GM23338 (cell line): ENCODE measurements around the gene SMPDL3A. TPM values are rescaled to one million over a fixed set of nuclear protein-coding genes. Genes with fewer than 3 reads are reported as not detected.

Source experiments
- ATAC-seq: fragments of 200-7000 bp; cut with Tn5 transposase; 3 replicates; pipeline ENCODE4 v1.9.1; 2020
- DNase-seq: peaks from one replicate; pipeline ENCODE4 v3.0.0-alpha.2; 2015; ENCODE audit warnings: low spot score
- H2AFZ ChIP-seq: fragments of 200-600 bp; sonication (generic); 2 replicates; pipeline ENCODE4 v1.8.0; 2016; ENCODE audit warnings: antibody characterized with exemption, mild to moderate bottlenecking, moderate library complexity
- H3F3A ChIP-seq: fragments of 200-600 bp; sonication (generic); replicated peaks from 2 replicates; pipeline ENCODE4 v1.8.0; 2017; ENCODE audit warnings: antibody characterized with exemption, mixed run types, low read depth
- H3K27ac ChIP-seq: fragments of 200-600 bp; sonication (generic); 2 replicates; pipeline ENCODE4 v1.6.1; 2016; ENCODE audit warnings: low read depth
- H3K27me3 ChIP-seq: fragments of 200-600 bp; sonication (generic); 2 replicates; pipeline ENCODE4 v1.8.0; 2016; ENCODE audit warnings: mild to moderate bottlenecking, mixed run types, moderate library complexity; ENCODE audit not compliant: insufficient read depth
- H3K36me3 ChIP-seq: fragments of 200-600 bp; sonication (generic); 2 replicates; pipeline ENCODE4 v1.8.0; 2016; ENCODE audit warnings: mild to moderate bottlenecking; ENCODE audit not compliant: insufficient read depth
- H3K4me1 ChIP-seq: fragments of 200-600 bp; sonication (generic); 2 replicates; pipeline ENCODE4 v1.8.0; 2016; ENCODE audit warnings: mild to moderate bottlenecking, moderate library complexity; ENCODE audit not compliant: insufficient read depth
- H3K4me2 ChIP-seq: fragments of 200-600 bp; sonication (generic); 2 replicates; pipeline ENCODE4 v1.7.1; 2017; ENCODE audit warnings: mixed run types
- H3K4me3 ChIP-seq: fragments of 200-600 bp; sonication (generic); 2 replicates; pipeline ENCODE4 v1.6.1; 2016; ENCODE audit warnings: mixed run types
- H3K79me2 ChIP-seq: fragments of 200-600 bp; sonication (generic); replicated peaks from 2 replicates; pipeline ENCODE4 v1.8.0; 2017; ENCODE audit warnings: mild to moderate bottlenecking; ENCODE audit not compliant: insufficient read depth
- H3K9me2 ChIP-seq: fragments of 200-600 bp; sonication (generic); 2 replicates; pipeline ENCODE4 v1.8.0; 2017; ENCODE audit not compliant: insufficient read depth
- H4K20me1 ChIP-seq: fragments of 200-600 bp; sonication (generic); replicated peaks from 2 replicates; pipeline ENCODE4 v1.8.0; 2017; ENCODE audit warnings: mild to moderate bottlenecking; ENCODE audit not compliant: insufficient read depth
- H3K27ac Mint-ChIP-seq: 2 replicates; pipeline ENCODE4 v1.8.0; 2020; ENCODE audit warnings: inconsistent platforms, mild to moderate bottlenecking, moderate library complexity, mixed read lengths
- H3K27me3 Mint-ChIP-seq: 3 replicates; pipeline ENCODE4 v1.8.0; 2022; ENCODE audit warnings: low read depth, mild to moderate bottlenecking, moderate library complexity, mixed read lengths, inconsistent platforms; ENCODE audit not compliant: insufficient read depth, poor library complexity
- H3K36me3 Mint-ChIP-seq: 3 replicates; pipeline ENCODE4 v1.8.0; 2021; ENCODE audit warnings: low read depth, mild to moderate bottlenecking, inconsistent platforms, moderate library complexity, mixed read lengths
- H3K4me1 Mint-ChIP-seq: 3 replicates; pipeline ENCODE4 v1.8.0; 2020; ENCODE audit warnings: mild to moderate bottlenecking, inconsistent platforms, mixed read lengths
- H3K4me3 Mint-ChIP-seq: 3 replicates; pipeline ENCODE4 v1.8.0; 2021; ENCODE audit warnings: moderate library complexity, mild to moderate bottlenecking, inconsistent platforms, mixed read lengths
- H3K9me3 Mint-ChIP-seq: 3 replicates; pipeline ENCODE4 v1.8.0; 2020; ENCODE audit warnings: moderate library complexity, mild to moderate bottlenecking, inconsistent platforms, mixed read lengths
- CREB1 ChIP-seq: fragments of 250-450 bp; sonication (Bioruptor Pico); IDR thresholded peaks from 2 replicates; pipeline ENCODE4 v1.5.0; 2020; ENCODE audit warnings: low read depth, mild to moderate bottlenecking, moderate library complexity
- CTCF ChIP-seq, 2 experiments: fragments of 200-600 bp in 1 of 2; sonication (generic) in 1 of 2; conservative IDR thresholded peaks; 2 replicates each; pipeline versions ENCODE4 v1.5.1 to v1.6.1; 2016 to 2017; ENCODE audit warnings: antibody characterized with exemption in 2 of 2, low read depth in 2 of 2, mild to moderate bottlenecking in 2 of 2, moderate library complexity in 1 of 2
- ETS1 ChIP-seq: IDR thresholded peaks from 2 replicates; pipeline ENCODE4 v1.6.1; 2016; ENCODE audit warnings: antibody characterized with exemption
- EZH2 ChIP-seq: fragments of 200-600 bp; sonication (generic); IDR thresholded peaks from one replicate; pipeline ENCODE4 v1.8.0; 2017; ENCODE audit warnings: antibody characterized with exemption, mild to moderate bottlenecking, low read depth; ENCODE audit not compliant: unreplicated experiment
- NANOG ChIP-seq: IDR thresholded peaks from 2 replicates; pipeline ENCODE4 v1.6.1; 2016; ENCODE audit warnings: antibody characterized with exemption, borderline replicate concordance
- POLR2AphosphoS5 ChIP-seq: IDR thresholded peaks from 2 replicates; pipeline ENCODE4 v1.6.1; 2016; ENCODE audit warnings: antibody characterized with exemption, low read depth
- REST ChIP-seq: IDR thresholded peaks from one replicate; pipeline ENCODE4 v1.6.1; 2018; ENCODE audit warnings: antibody characterized with exemption; ENCODE audit not compliant: unreplicated experiment
- ZNF331 ChIP-seq: fragments of 250-450 bp; sonication (Bioruptor Pico); IDR thresholded peaks from 2 replicates; pipeline ENCODE4 v1.5.0; 2020; ENCODE audit warnings: low read depth, mild to moderate bottlenecking, moderate library complexity
- polyA plus RNA-seq: library from polyadenylated mRNA; unstranded; fragments of >200 nt; fragmentation: Nextera tagmentation; extraction: Ambion mirVana; gene quantifications from 2 replicates; pipeline ENCODE4 v1.2.1, GENCODE V29; 2016
- total RNA-seq: library from RNA; depleted of rRNA; stranded (reverse); fragments of >200 nt; shearing (Covaris generic); gene quantifications from 2 replicates; pipeline ENCODE4 v1.2.3, GENCODE V29; 2014

The SMPDL3A gene
- total and polyA plus RNA-seq, 2 experiments from 2014 or later = 3.5 to 6.3 TPM

- Histone ChIP-seq H4K20me1 (no peaks in the 10 kb centered on the region), H3K4me2 (no peak overlapping the region)
- peaks cover 9% of the 10 kb centered on the region; the same call in 2 of the 3 replicates for H3K4me1 Mint-ChIP-seq
Measured at GRCh38 chr6:122801397-122801796, 12.3 kb downstream of the SMPDL3A start.

GRCh38 chr6:122803171-122803661 lies 14.2 kb downstream of the SMPDL3A start:
- Histone ChIP-seq H3K79me2 (no peaks in the 10 kb centered on the region), H3K36me3 (no peaks in the 10 kb centered on the region), H3K9me2 (no peaks in the 10 kb centered on the region), H4K20me1 (no peaks in the 10 kb centered on the region), H3K4me1 (no peaks in the 10 kb centered on the region), H3K27ac (no peak overlapping the region), H3K27me3 (no peaks in the 10 kb centered on the region), H3F3A (no peaks in the 10 kb centered on the region), H3K4me3 (no peak overlapping the region), H2AFZ (no peak overlapping the region), H3K4me2 (no peak overlapping the region)
- ATAC-seq (no peak), DNase-seq (no peak)
- Mint-ChIP-seq H3K27ac (no peak overlapping the region), H3K4me3 (no peak overlapping the region), H3K9me3 (no peaks in the 10 kb centered on the region), H3K27me3 (peaks cover 2% of the 10 kb centered on the region), H3K4me1 (peaks cover 9% of the 10 kb centered on the region; the same call in 2 of the 3 replicates), H3K36me3 (no peaks in the 10 kb centered on the region)
- TF ChIP-seq ZNF331 (no peak), REST (no peak), ETS1 (no peak), NANOG (no peak), CTCF (conservative IDR thresholded peaks at IDR 0.05; ENCODE audit: low read depth in 2 of 2) (no peak)

More at GRCh38 chr6:122801397-122801796, 12.3 kb downstream of the SMPDL3A start:
- ATAC-seq = no peak
- H3K79me2 ChIP-seq = no peaks in the 10 kb centered on the region
- TF ChIP-seq CREB1 (CRISPR knock-in tag) (no peak), EZH2 (no peak), CTCF (conservative IDR thresholded peaks at IDR 0.05; ENCODE audit: low read depth in 2 of 2) (no peak), POLR2AphosphoS5 (no peak), NANOG (no peak)
- H3K36me3 Mint-ChIP-seq = no peaks in the 10 kb centered on the region
- no peak for DNase-seq
- H3K27me3 Mint-ChIP-seq = peaks cover 2% of the 10 kb centered on the region
- H3K9me3 Mint-ChIP-seq = no peaks in the 10 kb centered on the region
- H3K4me1 ChIP-seq = no peaks in the 10 kb centered on the region
- H3K9me2 ChIP-seq = no peaks in the 10 kb centered on the region
- H3K27ac ChIP-seq = no peak overlapping the region
- no peak overlapping the region for H3K27ac Mint-ChIP-seq
- no peaks in the 10 kb centered on the region for H3K36me3 ChIP-seq
- H3K4me3 ChIP-seq = no peak overlapping the region
- H3K4me3 Mint-ChIP-seq = no peak overlapping the region
- H2AFZ ChIP-seq = no peak overlapping the region
- H3F3A ChIP-seq = no peaks in the 10 kb centered on the region
- H3K27me3 ChIP-seq = no peaks in the 10 kb centered on the region
